Measurements from ENCODE around the gene VWA7.
"Not testable (repeated sequence)": the region's sequence is repeated elsewhere in the genome, so short reads cannot be mapped to it uniquely, and the experiment has no call there.

Gene VWA7

GRCh38 chr6:31819871-31820299 lies 42.8 kb upstream of the VWA7 start:
- Histone ChIP-seq H3F3A (ENCODE audit: insufficient read depth, low read length) (no peaks in the 10 kb centered on the region), H3K4me1 (ENCODE audit: insufficient read depth, low read length, severe bottlenecking) (peaks cover 20% of the 10 kb centered on the region)
- TF ChIP-seq EZH2 (IDR thresholded peaks at IDR 0.05; ENCODE audit: borderline replicate concordance, low read length) (no peak), CTCF (IDR thresholded peaks at IDR 0.05; ENCODE audit: low read length) (no peak)

GRCh38 chr6:31817929-31818511 lies 40.9 kb upstream of the VWA7 start:
- H3K79me2 ChIP-seq (ENCODE audit: insufficient read depth, low read length); H3K9me3 ChIP-seq (ENCODE audit: low read length); H3K4me3 ChIP-seq (ENCODE audit: low read depth, low read length, poor library complexity, severe bottlenecking): not testable (repeated sequence)

More at GRCh38 chr6:31819871-31820299, 42.8 kb upstream of the VWA7 start:
- Histone ChIP-seq H3K27me3 (ENCODE audit: insufficient read depth, low read length) (no peaks in the 10 kb centered on the region; the same call in 1 of the 2 replicates), H3K79me2 (ENCODE audit: insufficient read depth, low read length) (no peaks in the 10 kb centered on the region), H3K9me3 (ENCODE audit: low read length) (no peaks in the 10 kb centered on the region), H3K4me3 (ENCODE audit: low read depth, low read length, poor library complexity, severe bottlenecking) (no peak overlapping the region), H3K27ac (ENCODE audit: low read depth, low read length, poor library complexity, severe bottlenecking) (no peak overlapping the region), H3K4me2 (ENCODE audit: low read length) (no peak overlapping the region), H3K9me2 (ENCODE audit: low read depth, low read length) (no peaks in the 10 kb centered on the region), H2AFZ (ENCODE audit: low read length) (no peak overlapping the region), H4K20me1 (ENCODE audit: insufficient read depth, low read length) (no peaks in the 10 kb centered on the region), H3K9ac (ENCODE audit: low read length) (no peak overlapping the region), H3K36me3 (ENCODE audit: insufficient read depth, low read length) (no peaks in the 10 kb centered on the region)

GRCh38 chr6:31817133-31817928 lies 40.2 kb upstream of the VWA7 start:
- not testable (repeated sequence) for H4K20me1 ChIP-seq (ENCODE audit: insufficient read depth, low read length); H3K4me2 ChIP-seq (ENCODE audit: low read length); H3K9ac ChIP-seq (ENCODE audit: low read length); H3F3A ChIP-seq (ENCODE audit: insufficient read depth, low read length); H3K36me3 ChIP-seq (ENCODE audit: insufficient read depth, low read length); H3K9me3 ChIP-seq (ENCODE audit: low read length); H3K27me3 ChIP-seq (ENCODE audit: insufficient read depth, low read length); H3K27ac ChIP-seq (ENCODE audit: low read depth, low read length, poor library complexity, severe bottlenecking); H3K79me2 ChIP-seq (ENCODE audit: insufficient read depth, low read length); H3K9me2 ChIP-seq (ENCODE audit: low read depth, low read length)
- peak; percentile 21; the same call in 1 of the 2 replicates for TF ChIP-seq CTCF (IDR thresholded peaks at IDR 0.05; ENCODE audit: low read length)
- Histone ChIP-seq H2AFZ (ENCODE audit: low read length) (peak overlapping the region; percentile 39; the same call in 1 of the 2 replicates), H3K4me1 (ENCODE audit: insufficient read depth, low read length, severe bottlenecking) (peaks cover 16% of the 10 kb centered on the region), H3K4me3 (ENCODE audit: low read depth, low read length, poor library complexity, severe bottlenecking) (peak overlapping the region; percentile 52)

More at GRCh38 chr6:31817929-31818511, 40.9 kb upstream of the VWA7 start:
- Histone ChIP-seq H2AFZ (ENCODE audit: low read length) (peak overlapping the region; percentile 39; the same call in 1 of the 2 replicates), H3K4me1 (ENCODE audit: insufficient read depth, low read length, severe bottlenecking) (peaks cover 22% of the 10 kb centered on the region)
- not testable (repeated sequence) for H3K27me3 ChIP-seq (ENCODE audit: insufficient read depth, low read length); H4K20me1 ChIP-seq (ENCODE audit: insufficient read depth, low read length); H3K9ac ChIP-seq (ENCODE audit: low read length); H3K4me2 ChIP-seq (ENCODE audit: low read length); H3K9me2 ChIP-seq (ENCODE audit: low read depth, low read length); H3K36me3 ChIP-seq (ENCODE audit: insufficient read depth, low read length); H3K27ac ChIP-seq (ENCODE audit: low read depth, low read length, poor library complexity, severe bottlenecking); H3F3A ChIP-seq (ENCODE audit: insufficient read depth, low read length)

All from OCI-LY1 (cell line).